Thoracic aorta (tissue), 2 donors: Measurements from ENCODE around the gene GIMAP4. TPM values are rescaled to one million over a fixed set of nuclear protein-coding genes. Genes with fewer than 3 reads are reported as not detected.

Experiments used
- ATAC-seq: fragments of 150-250 bp; one replicate; pipeline ENCODE4 v1.8.0; 2017; ENCODE audit warnings: low read depth; ENCODE audit not compliant: insufficient number of reproducible peaks, low FRiP score
- DNase-seq: peaks from one replicate; pipeline ENCODE4 v3.0.0-alpha.2; 2020; ENCODE audit warnings: low spot score
- H3K27ac ChIP-seq, 2 donors: fragments of 200-600 bp; sonication (generic); 1 replicate in 1 of 2; 2 replicates in 1 of 2; pipeline ENCODE4 v1.5.1; 2016; ENCODE audit warnings: mild to moderate bottlenecking in 2 of 2, moderate library complexity in 2 of 2
- H3K27me3 ChIP-seq: fragments of 200-600 bp; sonication (generic); replicated peaks from 2 replicates; pipeline ENCODE4 v1.6.0; 2016; ENCODE audit warnings: mild to moderate bottlenecking; ENCODE audit not compliant: insufficient read depth
- H3K36me3 ChIP-seq: fragments of 200-600 bp; sonication (generic); one replicate; pipeline ENCODE4 v1.5.1; 2016
- H3K4me1 ChIP-seq, 2 donors: fragments of 200-600 bp; sonication (generic); 1 replicate in 1 of 2; 2 replicates in 1 of 2; pipeline versions ENCODE4 v1.5.1 to v1.6.0; 2016; ENCODE audit warnings: low read depth in 2 of 2, mild to moderate bottlenecking in 1 of 2; ENCODE audit not compliant: control insufficient read depth in 1 of 2
- H3K4me3 ChIP-seq: fragments of 200-600 bp; sonication (generic); 2 replicates; pipeline ENCODE4 v1.5.1; 2016; ENCODE audit warnings: mild to moderate bottlenecking
- H3K9me3 ChIP-seq: fragments of 200-600 bp; sonication (generic); 2 replicates; pipeline ENCODE4 v1.5.1; 2016
- total RNA-seq, 2 donors: library from RNA; depleted of rRNA; stranded (reverse); fragments of >200 nt; gene quantifications; one replicate each; pipeline versions ENCODE4 v1.1.0 to v1.2.3, GENCODE V29; 2016
- TF ChIP-seq, protein P1 (sequence below): fragments of 200-600 bp; sonication (generic); IDR thresholded peaks from one replicate; pipeline ENCODE4 v1.5.1; 2019; ENCODE audit warnings: antibody characterized with exemption

Gene GIMAP4
- total RNA-seq, 2 donors from 2014 or later = 12.3 to 29.3 TPM

DNA sequence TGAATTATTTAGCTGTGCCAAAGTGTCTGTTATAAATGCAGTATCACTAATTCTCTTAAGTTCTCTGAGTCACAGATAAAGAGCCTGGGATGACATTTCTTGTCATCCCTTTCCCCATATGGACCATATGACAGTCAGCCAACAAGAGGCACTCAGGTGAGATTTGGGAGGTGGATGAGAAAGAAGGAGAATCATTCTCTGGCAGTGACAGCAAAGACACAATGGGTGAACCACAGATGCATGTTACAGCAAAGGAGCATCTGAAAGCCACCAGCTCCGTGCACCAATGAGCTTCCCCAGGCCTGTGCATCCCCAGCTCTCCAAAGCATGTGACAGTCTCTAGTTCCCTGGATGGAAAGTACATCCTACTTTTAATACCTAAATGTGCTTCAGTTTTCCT, 54.2 kb downstream of the GIMAP4 start:
- no peaks in the 10 kb centered on the region for H3K27me3 ChIP-seq
- H3K27ac ChIP-seq = no peak overlapping the region
- DNase-seq (no peak), ATAC-seq (no peak)
- no peaks in the 10 kb centered on the region for H3K4me1 ChIP-seq
- H3K36me3 ChIP-seq = no peaks in the 10 kb centered on the region
- H3K4me3 ChIP-seq = no peak overlapping the region
- H3K9me3 ChIP-seq = no peaks in the 10 kb centered on the region
- TF ChIP-seq, protein P1, sequence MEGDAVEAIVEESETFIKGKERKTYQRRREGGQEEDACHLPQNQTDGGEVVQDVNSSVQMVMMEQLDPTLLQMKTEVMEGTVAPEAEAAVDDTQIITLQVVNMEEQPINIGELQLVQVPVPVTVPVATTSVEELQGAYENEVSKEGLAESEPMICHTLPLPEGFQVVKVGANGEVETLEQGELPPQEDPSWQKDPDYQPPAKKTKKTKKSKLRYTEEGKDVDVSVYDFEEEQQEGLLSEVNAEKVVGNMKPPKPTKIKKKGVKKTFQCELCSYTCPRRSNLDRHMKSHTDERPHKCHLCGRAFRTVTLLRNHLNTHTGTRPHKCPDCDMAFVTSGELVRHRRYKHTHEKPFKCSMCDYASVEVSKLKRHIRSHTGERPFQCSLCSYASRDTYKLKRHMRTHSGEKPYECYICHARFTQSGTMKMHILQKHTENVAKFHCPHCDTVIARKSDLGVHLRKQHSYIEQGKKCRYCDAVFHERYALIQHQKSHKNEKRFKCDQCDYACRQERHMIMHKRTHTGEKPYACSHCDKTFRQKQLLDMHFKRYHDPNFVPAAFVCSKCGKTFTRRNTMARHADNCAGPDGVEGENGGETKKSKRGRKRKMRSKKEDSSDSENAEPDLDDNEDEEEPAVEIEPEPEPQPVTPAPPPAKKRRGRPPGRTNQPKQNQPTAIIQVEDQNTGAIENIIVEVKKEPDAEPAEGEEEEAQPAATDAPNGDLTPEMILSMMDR = no peak

Other genes with a start within 250 kb of the GIMAP4 start
- gene LRRC61, start 244.0 kb upstream of the GIMAP4 start, total RNA-seq = 10 to 100 TPM in 1 of 2 donors, 1 to 10 TPM in 1; 4.6 to 10.2 TPM
- gene ACTR3C, start 243.8 kb upstream of the GIMAP4 start, total RNA-seq = 1 to 10 TPM in 1 of 2 donors, under 1 TPM in 1; 0.14 to 6.4 TPM
- gene RARRES2, start 225.8 kb upstream of the GIMAP4 start, total RNA-seq = 100 to 1,000 TPM in 1 of 2 donors, 10 to 100 TPM in 1; 76.4 to 102 TPM
- gene REPIN1, start 198.6 kb upstream of the GIMAP4 start, total RNA-seq = 10 to 100 TPM; 80.0 to 82.3 TPM
- gene ZNF775, start 188.1 kb upstream of the GIMAP4 start, total RNA-seq = 10 to 100 TPM in 1 of 2 donors, 1 to 10 TPM in 1; 4.2 to 11.5 TPM
- 10 to 100 TPM in 1 of 2 donors, 1 to 10 TPM in 1; 5.8 to 13.4 TPM for gene GIMAP8, start 116.8 kb upstream of the GIMAP4 start, total RNA-seq
- gene GIMAP7, start 52.5 kb upstream of the GIMAP4 start, total RNA-seq = 10 to 100 TPM; 12.6 to 21.4 TPM
- gene GIMAP6, start 65.0 kb downstream of the GIMAP4 start, total RNA-seq = 10 to 100 TPM; 20.3 to 41.1 TPM
- gene GIMAP2, start 118.3 kb downstream of the GIMAP4 start, total RNA-seq = 10 to 100 TPM in 1 of 2 donors, 1 to 10 TPM in 1; 5.9 to 18.0 TPM
- gene GIMAP1, start 149.2 kb downstream of the GIMAP4 start, total RNA-seq = 1 to 10 TPM; 4.2 to 7.8 TPM
- 10 to 100 TPM; 35.9 to 55.0 TPM for gene GIMAP5, start 170.0 kb downstream of the GIMAP4 start, total RNA-seq
- 10 to 100 TPM; 21.0 to 25.2 TPM for gene TMEM176B, start 233.0 kb downstream of the GIMAP4 start, total RNA-seq
- gene TMEM176A, start 233.4 kb downstream of the GIMAP4 start, total RNA-seq = 10 to 100 TPM in 1 of 2 donors, 1 to 10 TPM in 1; 9.1 to 23.4 TPM